HG02610 (cell line): ENCODE measurements around the gene TRIM2.

Source experiments
- ATAC-seq: cut with Tn5 transposase; IDR thresholded peaks from one replicate; pipeline ENCODE4 v1.9.1; 2021; ENCODE audit warnings: mild to moderate bottlenecking, moderate library complexity; ENCODE audit not compliant: unreplicated experiment

The TRIM2 gene

GRCh38 chr4:153221783-153222706, 17.8 kb downstream of the TRIM2 start:
- ATAC-seq: no peak

GRCh38 chr4:153222707-153223426, 18.6 kb downstream of the TRIM2 start:
- ATAC-seq: peak; percentile 81

- ATAC-seq: no peak
Observed at GRCh38 chr4:153223427-153223801, 19.2 kb downstream of the TRIM2 start.

- ATAC-seq: no peak
Observed at GRCh38 chr4:153223930-153224329, 19.7 kb downstream of the TRIM2 start.

- no peak for ATAC-seq
Observed at GRCh38 chr4:153224474-153224873, 20.2 kb downstream of the TRIM2 start.

- no peak for ATAC-seq
Observed at GRCh38 chr4:153227469-153228075, 23.3 kb downstream of the TRIM2 start.

GRCh38 chr4:153228512-153229140, 24.4 kb downstream of the TRIM2 start:
- ATAC-seq: no peak

- ATAC-seq: no peak
Observed at GRCh38 chr4:153229545-153229944, 25.3 kb downstream of the TRIM2 start.

GRCh38 chr4:153232768-153233167, 28.5 kb downstream of the TRIM2 start:
- ATAC-seq: no peak

GRCh38 chr4:153233761-153234371, 29.6 kb downstream of the TRIM2 start:
- no peak for ATAC-seq

GRCh38 chr4:153234885-153235284, 30.6 kb downstream of the TRIM2 start:
- ATAC-seq: no peak

- ATAC-seq: no peak
Observed at GRCh38 chr4:153238135-153238919, 34.1 kb downstream of the TRIM2 start.

- no peak for ATAC-seq
Observed at GRCh38 chr4:153239409-153239808, 35.2 kb downstream of the TRIM2 start.

- no peak for ATAC-seq
Observed at GRCh38 chr4:153241295-153241694, 37.1 kb downstream of the TRIM2 start.

GRCh38 chr4:153241970-153242838, 38.0 kb downstream of the TRIM2 start:
- ATAC-seq: no peak

- ATAC-seq: no peak
Observed at GRCh38 chr4:153242839-153243324, 38.6 kb downstream of the TRIM2 start.

- no peak for ATAC-seq
Observed at GRCh38 chr4:153243468-153243867, 39.2 kb downstream of the TRIM2 start.

GRCh38 chr4:153244969-153245368, 40.7 kb downstream of the TRIM2 start:
- ATAC-seq: no peak

GRCh38 chr4:153245775-153246174, 41.5 kb downstream of the TRIM2 start:
- ATAC-seq: no peak
